ENCODE measurements around the gene KLHL29.

GRCh38 chr2:23571085-23571484 is 186.1 kb downstream of the KLHL29 start:
- TF ChIP-seq REST (IDR thresholded peaks at IDR 0.05; ENCODE audit: low read depth) (no peak), FOXM1 (IDR thresholded peaks at IDR 0.05; ENCODE audit: borderline replicate concordance, low read depth) (no peak), NFIC (IDR thresholded peaks at IDR 0.05) (no peak), MAX (IDR thresholded peaks at IDR 0.05) (no peak), YY1 (IDR thresholded peaks at IDR 0.05; ENCODE audit: low read depth) (no peak), EP300 (IDR thresholded peaks at IDR 0.05; ENCODE audit: borderline replicate concordance) (no peak), RAD21 (IDR thresholded peaks at IDR 0.05; ENCODE audit: low read depth) (no peak), CREB1 (IDR thresholded peaks at IDR 0.05; ENCODE audit: low read depth) (no peak)

Measured in Ishikawa (cell line).